Bone marrow (tissue), 2 donors: ENCODE measurements around the gene R3HDM2.
"Not testable (repeated sequence)": the region's sequence is repeated elsewhere in the genome, so short reads cannot be mapped to it uniquely, and the experiment has no call there.

Experiments used
- DNase-seq, 2 donors: peaks; one replicate each; lab custom pipeline; 2025; lab: John Stamatoyannopoulos, UW

R3HDM2 gene

GRCh38 chr12:57377103-57377840 lies 53.6 kb downstream of the R3HDM2 start:
- DNase-seq = no peak

GRCh38 chr12:57372233-57372632 lies 58.6 kb downstream of the R3HDM2 start:
- DNase-seq = no peak

DNA sequence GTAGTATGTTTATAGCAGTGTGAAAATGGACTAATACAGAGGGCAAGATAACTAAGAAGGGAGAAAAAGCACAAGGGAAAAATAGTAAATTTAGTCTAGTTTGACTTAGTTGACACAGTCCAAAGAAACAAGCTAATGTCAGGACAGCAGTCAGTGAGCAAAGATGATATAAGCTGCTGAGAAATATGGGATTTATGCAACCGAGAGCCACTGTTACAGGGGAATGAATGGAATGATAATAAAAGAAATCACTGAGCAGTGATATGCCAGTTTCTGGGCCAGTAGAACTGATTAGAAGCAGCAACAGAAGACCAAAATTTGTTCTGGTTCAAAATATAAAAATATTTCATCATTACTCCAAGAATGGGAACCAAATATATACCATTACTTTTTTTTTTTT lies 60.1 kb downstream of the R3HDM2 start:
- no peak for DNase-seq

- DNase-seq = no peak
Observed at GRCh38 chr12:57370072-57370471, 60.8 kb downstream of the R3HDM2 start.

DNA sequence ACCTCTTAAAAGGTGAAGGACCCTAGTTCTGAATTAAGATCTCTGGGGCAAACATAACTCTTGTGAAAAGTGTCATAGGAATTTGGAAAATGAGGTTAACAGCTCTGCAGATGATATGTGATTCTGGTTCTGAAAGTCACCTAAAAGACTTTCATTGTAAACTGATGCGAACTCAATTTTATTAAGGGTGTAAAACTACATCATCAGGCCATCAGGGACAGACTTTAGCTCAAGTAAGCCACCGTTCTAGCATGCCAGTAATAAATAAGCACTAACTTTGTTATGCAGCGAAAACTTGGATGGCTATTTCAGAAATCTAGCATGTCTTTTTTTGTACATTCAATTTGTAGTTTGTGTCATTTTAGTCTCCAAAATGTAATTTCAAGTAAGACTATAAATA lies 61.6 kb downstream of the R3HDM2 start:
- no peak for DNase-seq

GRCh38 chr12:57368349-57369095 lies 62.3 kb downstream of the R3HDM2 start:
- DNase-seq = no peak

GRCh38 chr12:57367121-57367520 lies 63.7 kb downstream of the R3HDM2 start:
- DNase-seq = no peak

DNA sequence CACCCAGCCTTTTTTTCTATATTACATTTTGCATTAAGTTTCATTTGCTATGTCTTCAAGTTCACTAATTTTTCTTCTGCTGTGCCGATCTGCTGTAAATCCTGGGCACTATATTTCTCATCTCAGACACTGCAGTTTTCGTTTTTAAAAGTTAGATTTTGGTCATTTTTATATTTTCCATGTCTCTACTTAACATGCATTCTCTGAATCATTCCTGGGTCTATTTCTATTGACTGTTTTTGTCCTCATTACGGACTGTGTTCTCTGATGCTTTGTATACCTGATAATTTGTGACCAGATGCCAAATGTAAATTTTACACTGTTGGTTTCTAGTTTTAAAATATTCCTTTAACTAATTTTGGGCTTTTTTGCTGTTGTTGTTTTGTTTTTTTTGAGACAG lies 64.5 kb downstream of the R3HDM2 start:
- no peak for DNase-seq

- not testable (repeated sequence) for DNase-seq
Observed at GRCh38 chr12:57364156-57364555, 66.7 kb downstream of the R3HDM2 start.

GRCh38 chr12:57360468-57360867 lies 70.4 kb downstream of the R3HDM2 start:
- DNase-seq = no peak

- DNase-seq = no peak
Observed at GRCh38 chr12:57358646-57359045, 72.2 kb downstream of the R3HDM2 start.

- no peak for DNase-seq
Observed at GRCh38 chr12:57355734-57356133, 75.1 kb downstream of the R3HDM2 start.

DNA sequence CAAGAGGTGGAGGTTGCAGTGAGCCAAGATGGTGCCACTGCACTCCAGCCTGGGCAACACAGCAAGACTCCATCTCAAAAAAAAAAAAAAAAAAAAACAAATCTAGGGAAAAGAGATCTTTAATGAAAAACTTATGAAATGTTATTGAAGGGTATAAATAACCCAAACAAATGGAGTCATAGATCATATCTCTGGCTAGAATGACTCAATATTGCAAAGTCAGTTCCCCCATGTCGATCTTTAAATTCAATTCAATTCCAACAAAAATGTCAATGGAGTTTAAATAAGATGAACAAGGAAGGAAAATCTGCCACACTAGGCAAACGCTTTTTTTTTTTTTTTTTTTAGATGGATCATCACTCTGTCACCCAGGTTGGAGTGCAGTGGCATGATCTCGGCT lies 78.7 kb downstream of the R3HDM2 start:
- no peak for DNase-seq

- no peak for DNase-seq
Observed at GRCh38 chr12:57347284-57347683, 83.6 kb downstream of the R3HDM2 start.

- no peak for DNase-seq
Observed at GRCh38 chr12:57343703-57344378, 87.0 kb downstream of the R3HDM2 start.

DNA sequence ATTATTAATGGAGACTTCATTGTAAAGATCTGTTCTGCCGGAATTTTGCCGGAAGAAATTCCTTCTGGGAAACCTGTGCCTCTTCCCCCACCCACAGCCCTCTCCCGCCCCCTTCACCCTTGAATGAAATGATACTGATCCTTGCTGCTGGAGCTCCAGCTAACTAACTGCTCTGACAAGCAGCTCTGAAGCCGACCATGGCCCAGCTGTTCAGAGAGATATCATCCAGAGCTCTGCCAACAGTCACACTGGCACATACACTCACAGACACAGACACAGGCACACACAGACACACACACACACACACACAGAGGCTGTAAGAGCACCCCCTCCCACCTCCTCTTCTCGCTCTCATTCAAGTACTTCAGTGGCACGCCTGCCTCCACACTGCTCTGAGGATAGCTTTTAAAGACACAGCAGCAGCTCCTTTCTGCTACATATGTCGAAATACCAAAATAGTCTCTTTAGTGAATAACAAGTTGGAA lies 88.6 kb downstream of the R3HDM2 start:
- DNase-seq = no peak

DNA sequence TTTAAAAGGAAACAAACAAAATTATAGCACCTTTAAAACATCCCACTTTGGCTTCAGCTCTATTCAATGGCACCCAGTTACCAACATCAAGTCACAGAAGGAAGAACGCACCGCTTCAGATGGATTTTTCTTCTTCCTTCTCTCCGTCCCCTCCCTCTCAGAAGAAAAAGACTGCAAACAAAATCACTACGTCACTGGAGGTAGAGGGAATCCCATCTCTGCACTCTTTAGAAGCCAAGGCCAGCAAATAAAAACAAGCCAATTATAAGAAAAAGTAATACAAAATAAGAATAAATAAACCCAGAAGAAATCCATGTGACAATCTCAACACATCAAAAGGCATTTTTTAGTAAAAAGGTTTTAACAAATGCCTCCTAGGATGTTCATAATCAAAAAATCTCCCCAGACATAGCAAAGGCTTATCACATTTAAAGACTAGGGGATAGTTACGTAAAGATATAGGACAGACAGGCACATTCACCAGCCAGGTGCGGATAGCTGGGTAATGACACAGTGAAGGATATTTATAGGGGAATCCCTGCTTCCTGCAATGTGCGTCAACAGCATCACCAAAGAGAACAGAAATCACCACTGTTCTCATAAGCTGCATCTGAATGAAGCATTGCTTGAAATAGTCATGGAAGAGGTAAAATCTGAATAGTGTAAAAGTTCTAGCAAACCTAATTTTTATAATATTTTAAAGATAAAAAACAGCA lies 89.4 kb downstream of the R3HDM2 start:
- DNase-seq = no peak

- DNase-seq = peak in 1 of 2 donors; percentile 57
Observed at GRCh38 chr12:57340104-57340503, 90.7 kb downstream of the R3HDM2 start.

DNA sequence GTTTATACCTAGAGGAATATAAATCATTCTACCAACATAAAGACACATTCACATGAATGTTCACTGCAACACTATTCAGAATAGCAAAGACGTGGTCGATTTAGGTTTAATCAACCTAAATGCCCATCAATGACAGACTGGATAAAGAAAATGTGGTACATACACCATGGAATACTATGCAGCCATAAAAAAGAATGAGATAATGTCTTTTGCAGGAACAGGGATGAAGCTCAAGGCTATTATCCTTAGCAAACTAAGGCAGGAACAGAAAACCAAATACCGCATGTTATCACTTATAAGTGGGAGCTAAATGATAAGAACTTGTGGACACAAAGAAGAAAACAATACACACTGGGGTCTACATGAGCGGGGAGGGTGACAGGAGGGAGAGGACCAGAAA lies 94.5 kb downstream of the R3HDM2 start:
- DNase-seq = not testable (repeated sequence)

DNA sequence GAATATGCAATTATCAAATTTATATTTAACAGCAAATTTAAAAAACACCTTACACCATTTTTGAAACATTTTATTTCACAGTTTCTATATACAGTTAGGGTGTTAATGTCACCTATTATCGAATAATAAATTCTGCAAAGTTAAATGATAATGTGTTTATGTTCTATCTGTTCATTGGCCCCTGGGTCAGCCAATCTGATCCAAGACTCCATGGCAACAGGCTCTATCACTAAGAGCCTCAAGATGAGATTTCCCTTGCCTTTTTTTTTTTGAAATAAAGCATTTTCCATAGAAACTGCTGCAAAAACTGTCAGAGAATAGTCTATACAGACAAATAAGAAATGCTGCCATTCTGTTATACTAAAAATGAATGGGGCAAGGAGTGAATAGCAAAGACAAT lies 96.6 kb downstream of the R3HDM2 start:
- DNase-seq = no peak

DNA sequence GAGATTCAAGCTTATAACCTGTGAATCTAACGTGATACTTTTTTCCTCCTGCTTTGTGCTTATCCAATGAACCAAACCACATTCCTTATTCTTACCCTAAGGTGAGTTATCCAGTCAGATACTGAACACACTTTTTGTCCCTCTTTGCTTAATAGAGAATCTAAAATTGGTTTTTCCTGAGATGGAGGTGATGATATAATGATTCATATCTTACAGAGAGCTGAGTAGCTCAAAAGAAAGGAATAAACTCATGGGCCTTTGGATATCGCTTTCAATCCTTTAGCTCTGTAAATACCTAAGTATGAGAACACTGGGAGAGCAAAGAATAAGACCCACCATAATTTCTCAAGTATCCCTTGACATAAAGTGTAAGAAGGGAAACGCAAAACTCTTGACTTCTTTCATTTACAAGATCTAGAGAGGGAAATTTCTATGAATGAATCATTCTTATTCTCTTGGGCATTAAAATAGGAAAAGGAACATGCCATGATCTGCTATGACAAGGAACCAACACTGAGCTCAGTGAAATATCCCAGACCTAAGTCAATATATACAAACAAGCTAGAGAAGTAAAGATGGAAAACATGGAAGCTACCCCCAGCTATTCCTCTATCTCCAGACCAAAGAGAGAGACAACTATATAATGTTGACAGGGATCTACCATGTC lies 98.1 kb downstream of the R3HDM2 start:
- no peak for DNase-seq

DNA sequence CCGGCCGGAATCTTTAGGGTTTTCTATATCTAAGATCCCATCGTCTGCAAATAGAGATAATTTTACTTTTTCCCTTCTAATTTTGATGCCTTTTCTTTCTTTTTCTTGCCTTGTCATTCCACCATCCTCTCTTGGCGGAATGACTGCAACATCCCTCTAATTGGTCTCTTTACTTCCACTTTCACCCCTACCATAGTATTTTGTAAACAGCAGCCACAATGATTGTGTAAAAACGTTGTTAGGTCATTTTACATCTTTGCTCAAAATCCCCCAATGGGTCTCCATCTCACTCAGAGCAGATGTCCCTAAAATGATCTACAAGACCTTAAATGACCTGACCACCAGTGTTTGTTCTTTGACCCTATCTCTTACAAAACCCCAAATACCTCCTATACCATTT lies 99.9 kb downstream of the R3HDM2 start:
- no peak for DNase-seq
